Stimulated activated naive CD8-positive, alpha-beta T cell treated with anti-CD3 and anti-CD28 coated beads, Interleukin-15, Interleukin-2, amounts not matched to agents 100 ng/mL and 50 ng/mL, for 24 hours (primary cell): ENCODE data around the gene P2RX6.
"Not testable (repeated sequence)": the region's sequence is repeated elsewhere in the genome, so short reads cannot be mapped to it uniquely, and the experiment has no call there.

Experiments
- H3K27ac Mint-ChIP-seq: one replicate; pipeline ENCODE4 v1.8.0; 2021; ENCODE audit warnings: mild to moderate bottlenecking, mixed read lengths
- H3K27me3 Mint-ChIP-seq: one replicate; pipeline ENCODE4 v1.8.0; 2021; ENCODE audit warnings: mixed read lengths
- H3K36me3 Mint-ChIP-seq: one replicate; pipeline ENCODE4 v1.8.0; 2021; ENCODE audit warnings: low read depth, mixed read lengths
- H3K4me1 Mint-ChIP-seq: one replicate; pipeline ENCODE4 v1.8.0; 2021; ENCODE audit warnings: low read depth, mixed read lengths
- H3K4me3 Mint-ChIP-seq: one replicate; pipeline ENCODE4 v1.8.0; 2021; ENCODE audit warnings: mild to moderate bottlenecking, mixed read lengths
- H3K9me3 Mint-ChIP-seq: one replicate; pipeline ENCODE4 v1.8.0; 2021; ENCODE audit warnings: mixed read lengths

The P2RX6 gene

GRCh38 chr22:21014726-21015465, at the start of gene P2RX6:
Gene P2RX6 (plus strand): TSS chr22:21015165. CDS start chr22:21015175, 10 bp downstream.
- H3K4me1 Mint-ChIP-seq, result peaks cover 22% of the 10 kb centered on the region
- no peaks in the 10 kb centered on the region for H3K36me3 Mint-ChIP-seq
- peak within 1 kb of the TSS; percentile 83 for H3K4me3 Mint-ChIP-seq
- peak within 1 kb of the TSS; percentile 80 for H3K27ac Mint-ChIP-seq
- no peaks in the 10 kb centered on the region for H3K27me3 Mint-ChIP-seq
- no peaks in the 10 kb centered on the region for H3K9me3 Mint-ChIP-seq

- Mint-ChIP-seq H3K36me3 (no peaks in the 10 kb centered on the region), H3K4me1 (peaks cover 16% of the 10 kb centered on the region)
Measured at GRCh38 chr22:20965888-20966855, 48.8 kb upstream of the P2RX6 start.

GRCh38 chr22:20966883-20967696, 47.9 kb upstream of the P2RX6 start, which contains the start of gene AIFM3:
Gene AIFM3 (plus strand): TSS chr22:20967255. CDS start chr22:20967945, 690 bp downstream.
- H3K4me3 Mint-ChIP-seq, result no peak within 1 kb of the TSS
- H3K36me3 Mint-ChIP-seq, result no peaks in the 10 kb centered on the region
- H3K27ac Mint-ChIP-seq, result no peak within 1 kb of the TSS
- peaks cover 10% of the 10 kb centered on the region for H3K27me3 Mint-ChIP-seq
- no peaks in the 10 kb centered on the region for H3K9me3 Mint-ChIP-seq
- H3K4me1 Mint-ChIP-seq, result peaks cover 10% of the 10 kb centered on the region

More at GRCh38 chr22:20965888-20966855, 48.8 kb upstream of the P2RX6 start:
- Mint-ChIP-seq H3K27me3 (peaks cover 10% of the 10 kb centered on the region), H3K9me3 (no peaks in the 10 kb centered on the region), H3K27ac (no peak overlapping the region), H3K4me3 (no peak overlapping the region)

DNA sequence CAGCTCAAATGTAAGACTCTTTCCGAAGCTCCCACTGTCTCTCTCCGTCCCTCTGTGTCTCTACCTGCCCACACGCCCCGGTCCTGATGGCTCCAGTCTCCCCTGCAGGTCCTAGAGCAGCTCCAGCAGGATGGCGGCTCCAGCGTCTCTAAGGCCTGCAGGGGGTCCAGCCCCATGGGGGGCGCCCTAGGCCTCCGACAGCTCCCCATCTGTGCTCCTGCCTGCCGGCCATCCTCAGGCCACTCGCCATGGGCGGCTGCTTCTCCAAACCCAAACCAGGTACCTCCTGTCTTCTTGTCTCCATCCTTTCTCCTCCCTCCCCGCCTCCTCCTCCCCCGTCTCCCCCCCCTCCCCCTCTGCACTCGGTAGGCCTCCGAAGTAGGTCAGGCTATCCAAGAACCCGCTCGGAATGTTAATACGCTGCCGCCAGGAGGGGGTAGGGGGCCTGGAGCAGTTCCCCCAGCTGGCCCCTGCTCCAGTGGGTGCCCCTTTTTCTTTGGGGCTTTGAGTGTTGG, 47.2 kb upstream of the P2RX6 start:
- Mint-ChIP-seq H3K27me3 (peaks cover 10% of the 10 kb centered on the region), H3K9me3 (no peaks in the 10 kb centered on the region), H3K36me3 (no peaks in the 10 kb centered on the region), H3K27ac (no peak overlapping the region), H3K4me1 (peaks cover 10% of the 10 kb centered on the region), H3K4me3 (no peak overlapping the region)

DNA sequence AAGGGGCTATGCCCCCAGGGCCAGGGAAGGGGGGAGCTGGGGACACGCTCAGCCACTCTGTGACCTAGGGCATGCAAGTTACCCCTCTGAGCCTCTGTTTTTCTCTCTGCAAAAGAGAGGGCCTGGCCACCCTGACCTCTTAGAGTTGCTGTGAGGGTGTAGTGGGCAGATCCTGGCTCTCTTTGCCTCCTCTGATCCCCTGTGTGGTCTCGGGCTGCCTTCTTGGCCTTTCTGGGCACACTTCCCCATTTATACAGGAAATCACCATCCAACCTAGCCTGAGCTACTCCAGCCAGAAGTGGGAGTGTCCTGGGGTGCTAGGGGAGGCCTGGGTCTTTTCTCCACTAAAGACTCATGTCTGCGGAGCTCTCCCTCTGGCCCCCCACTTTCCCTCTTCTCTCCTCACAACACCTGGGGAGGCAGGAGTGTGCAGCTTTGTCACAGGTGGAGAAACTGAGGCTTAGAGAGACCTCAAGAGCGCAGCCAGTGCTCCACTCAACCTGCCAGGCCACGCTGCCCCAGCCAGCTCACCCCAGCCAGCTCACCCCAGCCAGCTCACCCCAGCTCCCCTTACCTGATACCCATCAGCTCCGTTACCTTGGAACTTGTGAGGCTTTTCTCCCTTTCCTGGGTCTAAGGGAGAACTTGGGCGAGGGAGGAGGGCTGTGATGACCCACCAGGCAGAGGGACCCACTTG, 46.5 kb upstream of the P2RX6 start:
- Mint-ChIP-seq H3K27ac (no peak overlapping the region), H3K4me1 (peaks cover 10% of the 10 kb centered on the region), H3K36me3 (no peaks in the 10 kb centered on the region), H3K9me3 (no peaks in the 10 kb centered on the region), H3K27me3 (peaks cover 10% of the 10 kb centered on the region), H3K4me3 (no peak overlapping the region)

GRCh38 chr22:20970939-20971657, 43.9 kb upstream of the P2RX6 start:
- Mint-ChIP-seq H3K36me3 (no peaks in the 10 kb centered on the region), H3K4me1 (peaks cover 3% of the 10 kb centered on the region), H3K4me3 (no peak overlapping the region), H3K27ac (no peak overlapping the region), H3K27me3 (no peaks in the 10 kb centered on the region), H3K9me3 (no peaks in the 10 kb centered on the region)

- not testable (repeated sequence) for H3K27me3 Mint-ChIP-seq, H3K4me3 Mint-ChIP-seq, H3K27ac Mint-ChIP-seq, H3K36me3 Mint-ChIP-seq, H3K4me1 Mint-ChIP-seq, H3K9me3 Mint-ChIP-seq
Measured at GRCh38 chr22:20972014-20972694, 42.8 kb upstream of the P2RX6 start.

DNA sequence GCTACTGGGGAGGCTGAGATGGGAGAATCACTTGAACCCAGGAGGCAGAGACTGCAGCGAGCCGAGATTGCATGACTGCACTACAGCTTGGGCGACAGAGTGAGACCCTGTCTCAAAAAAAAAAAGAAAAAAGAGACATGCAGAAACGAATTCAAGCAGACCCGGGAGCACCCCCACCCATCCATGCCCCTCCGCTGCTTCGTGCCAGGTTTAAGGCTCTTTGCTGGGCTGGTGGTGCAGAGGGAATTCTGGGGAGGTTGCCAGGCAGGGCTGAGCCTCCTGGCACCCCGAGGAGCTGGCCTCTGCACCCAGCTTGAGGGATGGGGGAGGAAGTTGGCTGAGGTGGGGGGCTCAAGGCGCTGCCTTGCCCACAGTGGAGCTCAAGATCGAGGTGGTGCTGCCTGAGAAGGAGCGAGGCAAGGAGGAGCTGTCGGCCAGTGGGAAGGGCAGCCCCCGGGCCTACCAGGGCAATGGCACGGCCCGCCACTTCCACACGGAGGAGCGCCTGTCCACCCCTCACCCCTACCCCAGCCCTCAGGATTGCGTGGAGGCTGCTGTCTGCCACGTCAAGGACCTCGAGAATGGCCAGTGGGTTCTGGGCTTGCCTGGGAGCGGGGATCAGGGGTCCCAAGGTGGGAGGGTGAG, 41.9 kb upstream of the P2RX6 start:
- Mint-ChIP-seq H3K27me3 (no peaks in the 10 kb centered on the region), H3K4me1 (peaks cover 3% of the 10 kb centered on the region), H3K36me3 (no peaks in the 10 kb centered on the region), H3K27ac (no peak overlapping the region), H3K9me3 (no peaks in the 10 kb centered on the region), H3K4me3 (no peak overlapping the region)

DNA sequence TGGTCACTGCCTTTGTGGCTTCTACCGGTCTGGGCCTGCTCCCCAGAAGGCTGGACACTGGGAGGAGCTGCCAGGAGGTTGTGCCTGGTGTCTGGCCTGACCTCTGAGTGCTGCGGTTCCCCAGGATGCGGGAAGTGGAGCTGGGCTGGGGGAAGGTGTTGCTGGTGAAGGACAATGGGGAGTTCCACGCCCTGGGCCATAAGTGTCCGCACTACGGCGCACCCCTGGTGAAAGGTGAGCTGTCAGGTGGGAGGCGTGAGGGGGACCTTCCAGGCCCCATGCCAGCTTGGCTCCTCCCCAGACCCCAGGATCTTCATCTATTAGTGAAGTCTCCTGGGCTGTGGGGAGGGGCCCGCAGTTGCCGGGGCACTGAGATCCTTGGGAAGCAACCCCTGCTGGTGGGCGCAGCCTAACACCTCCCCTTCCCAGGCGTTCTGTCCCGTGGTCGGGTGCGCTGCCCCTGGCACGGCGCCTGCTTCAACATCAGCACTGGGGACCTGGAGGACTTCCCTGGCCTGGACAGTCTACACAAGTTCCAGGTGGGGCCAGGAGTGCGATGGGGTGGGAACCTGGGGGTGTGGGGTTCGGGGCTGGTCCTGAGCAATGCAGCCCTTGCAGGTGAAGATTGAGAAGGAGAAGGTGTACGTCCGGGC, 41.2 kb upstream of the P2RX6 start:
- no peak overlapping the region for H3K4me3 Mint-ChIP-seq
- peaks cover under 1% of the 10 kb centered on the region for H3K4me1 Mint-ChIP-seq
- no peaks in the 10 kb centered on the region for H3K36me3 Mint-ChIP-seq
- H3K27ac Mint-ChIP-seq, result no peak overlapping the region
- H3K9me3 Mint-ChIP-seq, result peaks cover under 1% of the 10 kb centered on the region
- peaks cover 2% of the 10 kb centered on the region for H3K27me3 Mint-ChIP-seq

- Mint-ChIP-seq H3K27ac (no peak overlapping the region), H3K27me3 (peaks cover 4% of the 10 kb centered on the region), H3K36me3 (no peaks in the 10 kb centered on the region), H3K9me3 (peaks cover 4% of the 10 kb centered on the region), H3K4me3 (no peak overlapping the region), H3K4me1 (peaks cover 7% of the 10 kb centered on the region)
Measured at GRCh38 chr22:20974336-20974955, 40.5 kb upstream of the P2RX6 start.

- H3K36me3 Mint-ChIP-seq, result no peaks in the 10 kb centered on the region
- H3K9me3 Mint-ChIP-seq, result peaks cover 4% of the 10 kb centered on the region
Measured at GRCh38 chr22:20975541-20976290, 39.2 kb upstream of the P2RX6 start.

More at GRCh38 chr22:20975541-20976290, 39.2 kb upstream of the P2RX6 start:
- Mint-ChIP-seq H3K27me3 (peaks cover 4% of the 10 kb centered on the region), H3K27ac (no peak overlapping the region), H3K4me3 (no peak overlapping the region), H3K4me1 (peaks cover 20% of the 10 kb centered on the region)
